KMS-11 (cell line): ENCODE measurements around the gene TMEM169.

Source experiments
- H2AFZ ChIP-seq: fragments of 200-600 bp; sonication (generic); 2 replicates; pipeline ENCODE4 v1.6.1; 2016; ENCODE audit warnings: antibody characterized with exemption, mixed run types, low read depth
- H3K27ac ChIP-seq: fragments of 200-600 bp; sonication (generic); 2 replicates; pipeline ENCODE4 v1.6.1; 2016; ENCODE audit warnings: mild to moderate bottlenecking, mixed run types
- H3K27me3 ChIP-seq: fragments of 200-600 bp; sonication (generic); 2 replicates; pipeline ENCODE4 v1.6.1; 2017; ENCODE audit warnings: mild to moderate bottlenecking, low read depth, mixed run types, moderate library complexity; ENCODE audit not compliant: insufficient read depth
- H3K36me3 ChIP-seq: fragments of 200-600 bp; sonication (generic); 2 replicates; pipeline ENCODE4 v1.6.1; 2017; ENCODE audit warnings: mild to moderate bottlenecking, mixed run types; ENCODE audit not compliant: insufficient read depth
- H3K4me1 ChIP-seq: fragments of 200-600 bp; sonication (generic); 2 replicates; pipeline ENCODE4 v1.6.1; 2016; ENCODE audit warnings: mild to moderate bottlenecking, low read depth, mixed run types; ENCODE audit not compliant: poor library complexity, severe bottlenecking
- H3K4me2 ChIP-seq: fragments of 200-600 bp; sonication (generic); 2 replicates; pipeline ENCODE4 v1.7.0; 2016; ENCODE audit warnings: mild to moderate bottlenecking, mixed run types
- H3K4me3 ChIP-seq: fragments of 200-600 bp; sonication (generic); IDR thresholded peaks from 2 replicates; pipeline ENCODE4 v1.6.1; 2017; ENCODE audit warnings: low read depth, low read length, mixed read lengths; ENCODE audit not compliant: insufficient read depth
- H3K79me2 ChIP-seq: fragments of 200-600 bp; sonication (generic); 2 replicates; pipeline ENCODE4 v1.6.1; 2016; ENCODE audit warnings: low read depth, mixed run types; ENCODE audit not compliant: insufficient read depth
- H3K9ac ChIP-seq: fragments of 200-600 bp; sonication (generic); 2 replicates; pipeline ENCODE4 v1.6.1; 2016; ENCODE audit warnings: mild to moderate bottlenecking, mixed run types
- H4K20me1 ChIP-seq: fragments of 200-600 bp; sonication (generic); 2 replicates; pipeline ENCODE4 v1.6.1; 2016; ENCODE audit warnings: mild to moderate bottlenecking, mixed run types; ENCODE audit not compliant: insufficient read depth
- CTCF ChIP-seq: fragments of 200-600 bp; sonication (generic); conservative IDR thresholded peaks from 2 replicates; pipeline ENCODE4 v1.6.1; 2017; ENCODE audit warnings: low read depth, mild to moderate bottlenecking, antibody characterized with exemption, low read length, moderate library complexity, mixed read lengths

TMEM169 gene

GRCh38 chr2:216047397-216047796, 34.3 kb upstream of the TMEM169 start:
- no peaks in the 10 kb centered on the region for H3K36me3 ChIP-seq
- no peak for TF ChIP-seq CTCF
- no peak overlapping the region for H3K27ac ChIP-seq
- H3K27me3 ChIP-seq = no peaks in the 10 kb centered on the region
- peaks cover 18% of the 10 kb centered on the region for H3K4me1 ChIP-seq
- no peaks in the 10 kb centered on the region for H4K20me1 ChIP-seq
- H3K79me2 ChIP-seq = no peaks in the 10 kb centered on the region
- no peak overlapping the region for H3K4me2 ChIP-seq
- H3K4me3 ChIP-seq = no peak overlapping the region
- H3K9ac ChIP-seq = no peak overlapping the region
- no peak overlapping the region for H2AFZ ChIP-seq

- H3K27me3 ChIP-seq = no peaks in the 10 kb centered on the region
- H3K27ac ChIP-seq = no peak overlapping the region
- H3K4me1 ChIP-seq = peaks cover 15% of the 10 kb centered on the region
- no peak overlapping the region for H3K9ac ChIP-seq
- H3K4me2 ChIP-seq = no peak overlapping the region
- H3K36me3 ChIP-seq = no peaks in the 10 kb centered on the region
- H3K79me2 ChIP-seq = no peaks in the 10 kb centered on the region
- no peaks in the 10 kb centered on the region for H4K20me1 ChIP-seq
- TF ChIP-seq CTCF = no peak
- no peak overlapping the region for H3K4me3 ChIP-seq
- H2AFZ ChIP-seq = no peak overlapping the region
These were observed 32.3 kb upstream of the TMEM169 start for GRCh38 chr2:216049452-216049851.

- Histone ChIP-seq H3K79me2 (no peaks in the 10 kb centered on the region), H4K20me1 (no peaks in the 10 kb centered on the region), H3K4me3 (no peak overlapping the region), H3K27me3 (no peaks in the 10 kb centered on the region), H3K4me2 (no peak overlapping the region), H3K9ac (no peak overlapping the region), H3K27ac (no peak overlapping the region), H2AFZ (no peak overlapping the region), H3K36me3 (no peaks in the 10 kb centered on the region), H3K4me1 (peaks cover 4% of the 10 kb centered on the region)
- no peak for TF ChIP-seq CTCF
These were observed 30.4 kb upstream of the TMEM169 start for GRCh38 chr2:216051350-216051749.

GRCh38 chr2:216052420-216052819, 29.3 kb upstream of the TMEM169 start:
- H3K36me3 ChIP-seq = no peaks in the 10 kb centered on the region
- no peak overlapping the region for H3K27ac ChIP-seq
- no peak overlapping the region for H3K4me3 ChIP-seq
- H3K27me3 ChIP-seq = no peaks in the 10 kb centered on the region
- H3K4me1 ChIP-seq = peaks cover 15% of the 10 kb centered on the region
- H3K4me2 ChIP-seq = no peak overlapping the region
- H3K79me2 ChIP-seq = no peaks in the 10 kb centered on the region
- TF ChIP-seq CTCF = no peak
- H3K9ac ChIP-seq = no peak overlapping the region
- H2AFZ ChIP-seq = no peak overlapping the region
- H4K20me1 ChIP-seq = no peaks in the 10 kb centered on the region
